Measurements from ENCODE around the gene PNCK.

Gene PNCK

DNA sequence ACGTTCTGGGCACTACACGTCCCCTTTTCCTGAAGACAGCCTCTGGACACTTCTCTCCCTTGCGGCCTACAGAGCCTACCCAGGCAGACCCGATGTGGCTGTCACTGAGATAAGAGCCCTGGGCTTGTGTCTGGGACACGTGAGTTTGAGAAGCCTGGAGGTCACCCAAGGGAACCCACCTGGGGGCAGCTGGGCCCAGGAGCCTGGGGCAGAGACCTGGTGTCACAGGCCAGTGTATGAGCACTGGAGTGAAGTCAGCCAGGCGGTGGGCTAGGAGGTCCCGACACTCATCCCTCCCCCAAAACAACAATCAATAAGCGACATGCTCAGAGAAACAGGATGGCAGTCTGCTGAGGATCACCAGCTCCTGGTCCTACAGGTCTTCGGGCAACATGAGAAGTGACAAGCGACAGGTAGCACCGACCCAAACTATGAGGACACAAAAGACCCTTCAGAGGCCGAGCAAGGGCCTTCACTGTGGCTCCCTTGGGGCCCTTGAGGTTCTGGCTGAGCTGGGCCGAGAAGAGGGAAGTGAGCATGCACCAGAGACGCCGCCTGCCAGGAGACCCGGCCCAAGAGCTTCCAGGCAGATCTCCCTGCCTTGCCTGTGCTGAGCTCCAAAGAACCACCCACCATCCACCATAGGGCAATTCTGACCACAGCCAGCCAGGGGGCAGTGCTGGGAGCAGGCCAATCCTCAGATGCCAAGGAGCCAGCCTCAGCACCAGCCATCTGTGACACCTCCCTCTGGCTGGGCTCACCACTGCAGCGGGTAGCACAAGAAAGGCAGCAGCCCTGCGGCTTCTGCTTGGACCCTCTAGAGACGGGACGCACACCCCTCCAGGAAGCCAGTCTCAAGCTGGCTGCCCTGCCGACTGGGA is 37.6 kb downstream of the PNCK start:
- DNase-seq, result peak; percentile 85
- Histone ChIP-seq H3K36me3 (no peaks in the 10 kb centered on the region), H3K27me3 (ENCODE audit: insufficient read depth, low read depth, severe bottlenecking) (peaks cover 28% of the 10 kb centered on the region)

DNA sequence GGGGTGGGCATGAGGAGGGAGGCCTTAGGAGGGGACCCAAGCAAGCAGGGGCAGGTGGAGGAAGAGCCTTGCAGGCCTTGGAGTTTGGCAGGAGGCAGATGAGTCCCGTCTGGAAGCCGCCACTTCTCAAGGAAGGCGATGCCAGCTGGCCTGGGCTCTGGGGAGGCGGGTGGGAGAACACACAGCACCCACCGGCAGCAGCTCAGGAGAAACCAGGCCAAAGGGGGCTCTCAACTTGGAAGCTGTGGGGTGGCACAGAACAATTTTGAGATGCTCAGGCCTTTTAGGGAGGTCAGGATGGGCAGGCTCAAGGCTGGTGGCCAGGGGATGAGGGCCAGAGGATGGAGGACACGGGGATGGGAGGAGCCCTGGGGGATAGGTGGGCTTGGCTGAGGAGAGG is 38.2 kb downstream of the PNCK start:
- H3K27me3 ChIP-seq (ENCODE audit: insufficient read depth, low read depth, severe bottlenecking), result peaks cover 25% of the 10 kb centered on the region
- peaks cover 3% of the 10 kb centered on the region for H3K9me3 ChIP-seq (ENCODE audit: severe bottlenecking)
- H3K4me3 ChIP-seq (ENCODE audit: low read depth, low read length), result no peak overlapping the region
- H3K36me3 ChIP-seq, result no peaks in the 10 kb centered on the region
- TF ChIP-seq, protein P1, sequence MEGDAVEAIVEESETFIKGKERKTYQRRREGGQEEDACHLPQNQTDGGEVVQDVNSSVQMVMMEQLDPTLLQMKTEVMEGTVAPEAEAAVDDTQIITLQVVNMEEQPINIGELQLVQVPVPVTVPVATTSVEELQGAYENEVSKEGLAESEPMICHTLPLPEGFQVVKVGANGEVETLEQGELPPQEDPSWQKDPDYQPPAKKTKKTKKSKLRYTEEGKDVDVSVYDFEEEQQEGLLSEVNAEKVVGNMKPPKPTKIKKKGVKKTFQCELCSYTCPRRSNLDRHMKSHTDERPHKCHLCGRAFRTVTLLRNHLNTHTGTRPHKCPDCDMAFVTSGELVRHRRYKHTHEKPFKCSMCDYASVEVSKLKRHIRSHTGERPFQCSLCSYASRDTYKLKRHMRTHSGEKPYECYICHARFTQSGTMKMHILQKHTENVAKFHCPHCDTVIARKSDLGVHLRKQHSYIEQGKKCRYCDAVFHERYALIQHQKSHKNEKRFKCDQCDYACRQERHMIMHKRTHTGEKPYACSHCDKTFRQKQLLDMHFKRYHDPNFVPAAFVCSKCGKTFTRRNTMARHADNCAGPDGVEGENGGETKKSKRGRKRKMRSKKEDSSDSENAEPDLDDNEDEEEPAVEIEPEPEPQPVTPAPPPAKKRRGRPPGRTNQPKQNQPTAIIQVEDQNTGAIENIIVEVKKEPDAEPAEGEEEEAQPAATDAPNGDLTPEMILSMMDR (IDR thresholded peaks at IDR 0.05; ENCODE audit: low read depth, low read length), result no peak
- H3K27ac ChIP-seq, result no peak overlapping the region; the same call in 1 of the 2 replicates
- no peak for DNase-seq

More for the DNA sequence above, 37.6 kb downstream of the PNCK start:
- Histone ChIP-seq H3K4me3 (ENCODE audit: low read depth, low read length) (no peak overlapping the region), H3K27ac (no peak overlapping the region), H3K9me3 (ENCODE audit: severe bottlenecking) (peaks cover 3% of the 10 kb centered on the region)
- TF ChIP-seq, protein P1 (IDR thresholded peaks at IDR 0.05; ENCODE audit: low read depth, low read length), result peak; percentile 93

DNA sequence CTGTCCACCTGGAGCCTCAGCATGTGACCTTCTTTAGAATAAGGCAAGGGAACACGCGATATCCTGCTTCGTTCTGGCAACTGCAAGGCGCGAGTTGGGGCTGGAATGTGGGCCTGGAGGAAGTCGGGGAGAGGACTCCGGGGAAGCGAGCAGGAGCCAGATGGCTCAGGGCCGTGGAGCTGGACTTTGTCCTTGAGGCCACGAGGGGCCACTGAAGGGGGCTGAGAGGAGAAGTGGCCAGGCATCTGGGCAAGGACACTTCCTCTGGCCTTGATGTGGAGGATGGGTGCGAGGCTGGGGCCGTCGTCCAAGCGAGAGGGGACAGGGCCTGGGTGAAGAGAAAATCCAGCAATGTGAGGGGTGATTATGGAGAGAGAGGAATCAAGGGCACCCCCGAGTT is 38.8 kb downstream of the PNCK start:
- Histone ChIP-seq H3K27ac (peak overlapping the region; percentile 20; the same call in 1 of the 2 replicates), H3K9me3 (ENCODE audit: severe bottlenecking) (peaks cover 3% of the 10 kb centered on the region), H3K27me3 (ENCODE audit: insufficient read depth, low read depth, severe bottlenecking) (peaks cover 25% of the 10 kb centered on the region), H3K36me3 (no peaks in the 10 kb centered on the region), H3K4me3 (ENCODE audit: low read depth, low read length) (no peak overlapping the region)
- peak; percentile 42 for DNase-seq
- TF ChIP-seq, protein P1 (IDR thresholded peaks at IDR 0.05; ENCODE audit: low read depth, low read length), result no peak

DNA sequence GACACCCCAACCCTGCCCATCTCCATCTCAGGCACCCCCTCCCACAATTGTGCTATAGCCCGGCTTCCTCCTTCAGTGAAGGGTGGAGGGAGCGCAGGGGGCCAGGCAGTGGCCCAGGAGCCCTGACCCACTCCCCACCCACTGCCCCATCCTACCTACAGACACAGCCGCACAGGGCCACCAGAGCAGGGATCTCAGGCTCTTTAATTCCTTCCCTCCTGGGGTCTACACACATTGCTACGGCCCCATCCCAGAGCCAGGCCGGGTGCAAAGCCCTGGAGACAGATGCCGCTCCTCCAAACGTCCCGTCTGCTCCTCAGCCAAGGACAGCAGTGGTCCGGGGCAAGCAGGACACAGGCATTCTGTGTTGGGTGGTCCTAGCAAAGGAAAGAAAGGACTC is 39.4 kb downstream of the PNCK start:
- TF ChIP-seq, protein P1 (IDR thresholded peaks at IDR 0.05; ENCODE audit: low read depth, low read length), result no peak
- Histone ChIP-seq H3K27ac (no peak overlapping the region), H3K36me3 (no peaks in the 10 kb centered on the region), H3K9me3 (ENCODE audit: severe bottlenecking) (peaks cover 3% of the 10 kb centered on the region), H3K27me3 (ENCODE audit: insufficient read depth, low read depth, severe bottlenecking) (peaks cover 25% of the 10 kb centered on the region), H3K4me3 (ENCODE audit: low read depth, low read length) (no peak overlapping the region)
- DNase-seq, result no peak

DNA sequence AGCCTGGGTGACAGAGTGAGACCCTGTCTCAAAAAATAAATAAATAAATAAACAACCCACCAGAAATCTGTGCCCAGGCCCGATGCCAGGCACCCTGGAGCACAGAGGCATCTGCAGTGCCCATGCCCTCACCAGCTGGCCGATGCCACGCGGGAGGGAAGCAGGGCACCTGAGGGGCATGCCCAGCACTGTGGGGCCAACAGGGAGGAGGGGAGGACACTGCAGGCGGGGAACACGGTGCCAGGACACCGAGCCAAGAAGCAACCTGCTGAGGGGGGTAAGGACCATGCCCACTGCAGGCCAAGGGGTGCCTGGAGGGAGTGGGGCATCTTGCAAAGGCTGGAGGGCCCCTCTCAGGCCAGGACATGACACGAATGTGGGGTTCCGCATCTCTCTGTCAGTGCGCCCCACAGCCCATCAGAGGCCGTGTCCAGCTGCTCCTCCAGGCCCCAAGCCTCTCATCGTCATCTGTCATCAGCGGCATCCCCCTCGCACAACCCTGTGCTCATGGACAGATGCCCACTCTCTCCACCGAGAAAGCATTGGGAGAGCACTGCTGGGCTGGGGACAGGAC is 39.9 kb downstream of the PNCK start:
- peaks cover 25% of the 10 kb centered on the region for H3K27me3 ChIP-seq (ENCODE audit: insufficient read depth, low read depth, severe bottlenecking)
- no peak overlapping the region for H3K4me3 ChIP-seq (ENCODE audit: low read depth, low read length)
- TF ChIP-seq, protein P1 (IDR thresholded peaks at IDR 0.05; ENCODE audit: low read depth, low read length), result no peak
- H3K9me3 ChIP-seq (ENCODE audit: severe bottlenecking), result peaks cover 3% of the 10 kb centered on the region
- no peaks in the 10 kb centered on the region for H3K36me3 ChIP-seq
- no peak for DNase-seq
- H3K27ac ChIP-seq, result no peak overlapping the region
